ENCODE measurements around the gene SURF1. TPM values are rescaled to one million over a fixed set of nuclear protein-coding genes. Genes with fewer than 3 reads are reported as not detected.
"Not testable (repeated sequence)": the region's sequence is repeated elsewhere in the genome, so short reads cannot be mapped to it uniquely, and the experiment has no call there.

The SURF1 gene
- total RNA-seq, 4 donors from 2014 or later, result 14.2 to 66.1 (median 50.2) TPM

GRCh38 chr9:133335924-133336811 is 20.1 kb downstream of the SURF1 start, which contains the start of gene SURF6:
Gene SURF6, minus strand, starts transcription at chr9:133336188. Its CDS starts 56 bp downstream, at chr9:133336132.
- TF ChIP-seq EP300 (IDR thresholded peaks at IDR 0.05; ENCODE audit: low read depth), result no peak
- peak; percentile 81 for TF ChIP-seq POLR2A (IDR thresholded peaks at IDR 0.05)
- TF ChIP-seq POLR2AphosphoS5 (IDR thresholded peaks at IDR 0.05), result peak; percentile 87 to 93 (median 89)
- TF ChIP-seq, protein P1, sequence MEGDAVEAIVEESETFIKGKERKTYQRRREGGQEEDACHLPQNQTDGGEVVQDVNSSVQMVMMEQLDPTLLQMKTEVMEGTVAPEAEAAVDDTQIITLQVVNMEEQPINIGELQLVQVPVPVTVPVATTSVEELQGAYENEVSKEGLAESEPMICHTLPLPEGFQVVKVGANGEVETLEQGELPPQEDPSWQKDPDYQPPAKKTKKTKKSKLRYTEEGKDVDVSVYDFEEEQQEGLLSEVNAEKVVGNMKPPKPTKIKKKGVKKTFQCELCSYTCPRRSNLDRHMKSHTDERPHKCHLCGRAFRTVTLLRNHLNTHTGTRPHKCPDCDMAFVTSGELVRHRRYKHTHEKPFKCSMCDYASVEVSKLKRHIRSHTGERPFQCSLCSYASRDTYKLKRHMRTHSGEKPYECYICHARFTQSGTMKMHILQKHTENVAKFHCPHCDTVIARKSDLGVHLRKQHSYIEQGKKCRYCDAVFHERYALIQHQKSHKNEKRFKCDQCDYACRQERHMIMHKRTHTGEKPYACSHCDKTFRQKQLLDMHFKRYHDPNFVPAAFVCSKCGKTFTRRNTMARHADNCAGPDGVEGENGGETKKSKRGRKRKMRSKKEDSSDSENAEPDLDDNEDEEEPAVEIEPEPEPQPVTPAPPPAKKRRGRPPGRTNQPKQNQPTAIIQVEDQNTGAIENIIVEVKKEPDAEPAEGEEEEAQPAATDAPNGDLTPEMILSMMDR (IDR thresholded peaks at IDR 0.05), result peak in 2 of 5 experiments; percentile 1 to 10
- Histone ChIP-seq H3K9me3 (no peaks in the 10 kb centered on the region), H3K36me3 (peaks cover 0 to 29% (median 14%) of the 10 kb centered on the region in 4 donors), H3K27ac (peak within 1 kb of the TSS; percentile 83 to 91 (median 89)), H3K27me3 (no peaks in the 10 kb centered on the region), H3K4me1 (peaks cover 11 to 34% (median 30%) of the 10 kb centered on the region in 4 donors), H3K4me3 (peak within 1 kb of the TSS; percentile 74 to 96 (median 92))
- DNase-seq, result peak; percentile 95
- intact Hi-C loops (cut with DNase I; ENCODE audit: low total_unique reads), result no loop called here
- WGBS, 2 donors (ENCODE audit: low coverage in 1 of 2), result 0 to 11% methylated on average over 3 to 46 of the region's 70 CpGs
- in situ Hi-C loops (cut with MboI; ENCODE audit: low pct_ligation_motif_present in 1 of 4, low pct_unique_long_range_greater_than_20kb in 1 of 4, low sequenced_read_pairs in 3 of 4), result loop anchor here in 1 of 4 donors (25.0 kb wide), 1 partner anchor 299 kb away; the partner anchor contains the start of gene GTF3C5

DNA sequence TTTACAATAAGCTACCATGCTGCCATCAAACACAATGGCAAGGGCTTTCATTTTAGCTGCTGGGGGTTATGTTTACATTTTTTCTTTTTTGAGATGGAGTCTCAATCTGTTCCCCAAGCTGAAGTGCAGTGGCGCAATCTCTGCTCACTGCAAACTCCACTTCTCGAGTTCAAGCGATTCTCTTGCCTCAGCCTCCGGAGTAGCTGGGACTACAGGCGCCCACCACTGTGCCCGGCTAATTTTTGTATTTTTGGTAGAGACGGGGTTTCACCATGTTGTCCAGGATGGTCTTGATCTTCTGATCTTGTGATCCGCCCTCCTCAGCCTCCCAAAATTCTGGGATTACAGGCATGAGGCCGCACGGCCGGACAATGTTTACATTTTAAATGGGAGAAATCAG is 21.4 kb downstream of the SURF1 start:
- in situ Hi-C loops (cut with MboI; ENCODE audit: low pct_ligation_motif_present in 1 of 4, low pct_unique_long_range_greater_than_20kb in 1 of 4, low sequenced_read_pairs in 3 of 4), result loop anchor here in 1 of 4 donors (25.0 kb wide), 1 partner anchor 298 kb away; the partner anchor contains the start of gene GTF3C5
- intact Hi-C loops (cut with DNase I; ENCODE audit: low total_unique reads); H3K9me3 ChIP-seq; H3K27me3 ChIP-seq; DNase-seq: not testable (repeated sequence)
- Histone ChIP-seq H3K4me1 (peaks cover 11 to 34% (median 30%) of the 10 kb centered on the region in 4 donors), H3K36me3 (peaks cover 0 to 38% (median 19%) of the 10 kb centered on the region in 4 donors), H3K27ac (peak overlapping the region; percentile 83 to 91 (median 89)), H3K4me3 (peak overlapping the region in 3 of 4 donors; percentile 74 to 96 (median 94))
- 36 to 68% methylated on average over 6 to 11 of the region's 11 CpGs for WGBS, 2 donors (ENCODE audit: low coverage in 1 of 2)

DNA sequence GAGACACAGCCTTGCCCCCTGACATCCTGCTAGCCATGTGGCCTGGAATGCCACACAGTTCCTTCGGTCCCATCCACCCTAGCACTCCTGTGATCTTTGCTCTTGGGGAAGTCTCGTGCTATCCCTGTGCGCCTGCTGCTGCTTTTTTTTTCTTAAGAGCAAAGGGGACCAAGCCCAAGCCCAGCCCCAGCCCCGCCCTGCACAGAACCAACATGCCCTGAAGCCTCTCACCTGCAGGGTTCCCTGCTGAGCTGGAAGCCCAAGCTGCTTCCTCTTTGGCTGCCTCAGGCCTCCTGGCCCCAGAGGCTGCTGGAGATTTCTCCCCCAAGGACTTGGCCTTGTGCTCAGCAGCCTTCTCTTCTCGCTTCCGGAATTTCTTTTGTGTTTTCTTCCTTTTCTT is 22.1 kb downstream of the SURF1 start:
- Histone ChIP-seq H3K27ac (peak overlapping the region; percentile 83 to 91 (median 89)), H3K9me3 (no peaks in the 10 kb centered on the region), H3K27me3 (no peaks in the 10 kb centered on the region), H3K36me3 (peaks cover 0 to 38% (median 20%) of the 10 kb centered on the region in 4 donors), H3K4me3 (peak overlapping the region in 1 of 4 donors; percentile 96), H3K4me1 (peaks cover 11 to 34% (median 30%) of the 10 kb centered on the region in 4 donors)
- intact Hi-C loops (cut with DNase I; ENCODE audit: low total_unique reads) (no loop called here), in situ Hi-C loops (cut with MboI; ENCODE audit: low pct_ligation_motif_present in 1 of 4, low pct_unique_long_range_greater_than_20kb in 1 of 4, low sequenced_read_pairs in 3 of 4) (loop anchor here in 1 of 4 donors (25.0 kb wide), 1 partner anchor 297 kb away; the partner anchor contains the start of gene GTF3C5)
- TF ChIP-seq EP300 (IDR thresholded peaks at IDR 0.05; ENCODE audit: low read depth) (no peak), POLR2AphosphoS5 (IDR thresholded peaks at IDR 0.05) (peak in 2 of 3 donors; percentile 15 to 61), POLR2A (IDR thresholded peaks at IDR 0.05) (peak; percentile 51)
- TF ChIP-seq, protein P1 (IDR thresholded peaks at IDR 0.05), result peak in 4 of 5 experiments; percentile 22 to 63 (median 46)
- 46 to 52% methylated on average over 2 to 6 of the region's 6 CpGs for WGBS, 2 donors (ENCODE audit: low coverage in 1 of 2)
- DNase-seq, result peak; percentile 86

DNA sequence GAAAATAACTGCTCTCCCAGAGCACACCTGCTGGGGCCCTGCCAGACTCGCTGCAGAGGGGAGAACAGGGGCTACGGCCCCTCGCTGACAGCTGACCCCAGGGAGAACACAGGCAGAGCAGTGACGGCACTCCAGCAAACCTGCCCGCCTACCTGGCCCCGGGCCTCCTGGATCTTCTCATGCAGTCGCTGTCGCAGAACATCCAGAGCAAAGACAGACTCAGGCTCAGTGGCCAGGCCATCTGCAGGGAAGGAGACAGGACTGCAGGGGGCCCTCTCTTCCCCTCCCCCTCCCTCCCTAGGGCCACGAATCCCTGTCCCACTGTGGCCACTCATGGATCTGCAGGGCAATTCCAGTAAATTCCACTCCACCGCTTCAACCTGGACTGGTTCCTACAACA is 22.7 kb downstream of the SURF1 start:
- DNase-seq, result no peak
- H3K9me3 ChIP-seq, result no peaks in the 10 kb centered on the region
- peaks cover 11 to 34% (median 30%) of the 10 kb centered on the region in 4 donors for H3K4me1 ChIP-seq
- peak overlapping the region; percentile 83 to 91 (median 89) for H3K27ac ChIP-seq
- no peaks in the 10 kb centered on the region for H3K27me3 ChIP-seq
- 60 to 87% methylated on average over 1 to 10 of the region's 10 CpGs for WGBS, 2 donors (ENCODE audit: low coverage in 1 of 2)
- H3K36me3 ChIP-seq, result peaks cover 0 to 38% (median 20%) of the 10 kb centered on the region in 4 donors
- TF ChIP-seq POLR2A (IDR thresholded peaks at IDR 0.05) (no peak), EP300 (IDR thresholded peaks at IDR 0.05; ENCODE audit: low read depth) (no peak)
- TF ChIP-seq, protein P1 (IDR thresholded peaks at IDR 0.05), result no peak
- in situ Hi-C loops (cut with MboI; ENCODE audit: low pct_ligation_motif_present in 1 of 4, low pct_unique_long_range_greater_than_20kb in 1 of 4, low sequenced_read_pairs in 3 of 4), result loop anchor here in 1 of 4 donors (25.0 kb wide), 1 partner anchor 296 kb away; the partner anchor contains the start of gene GTF3C5
- intact Hi-C loops (cut with DNase I; ENCODE audit: low total_unique reads), result no loop called here
- no peak overlapping the region for H3K4me3 ChIP-seq
